ENCODE data around the gene VIPAS39. TPM values are rescaled to one million over a fixed set of nuclear protein-coding genes. Genes with fewer than 3 reads are reported as not detected.

The VIPAS39 gene
- total and polyA plus RNA-seq, 2 of the 4 experiments (the other 2 are of a cell fraction): 19.0 to 43.0 TPM

GRCh38 chr14:77478029-77478428 is 20.6 kb upstream of the VIPAS39 start:
- ChIA-PET POLR2A (ENCODE audit: unreplicated experiment) (no interaction called here), CTCF (no interaction called here)
- DNase-seq (no peak), ATAC-seq (ENCODE audit: low read depth) (no peak)
- Histone ChIP-seq H3K4me2 (ENCODE audit: low read depth, low read length) (no peak overlapping the region), H3K4me1 (ENCODE audit: control insufficient read depth, insufficient read depth, low read length) (no peaks in the 10 kb centered on the region), H2BK20ac (ENCODE audit: low read depth, low read length) (no peak overlapping the region), H3K9ac (ENCODE audit: low read depth, low read length) (no peak overlapping the region), H2AFZ (replicated peaks; ENCODE audit: low read length, poor library complexity) (no peak overlapping the region), H2BK15ac (ENCODE audit: low read depth, low read length) (no peak overlapping the region), H3K9me1 (ENCODE audit: insufficient read depth, low read length) (no peaks in the 10 kb centered on the region), H2BK120ac (ENCODE audit: low read depth, low read length) (no peak overlapping the region), H3K4me3 (ENCODE audit: insufficient read depth, low read depth, low read length) (no peak overlapping the region), H3K36me3 (ENCODE audit: control insufficient read depth, insufficient read depth, low read length) (no peaks in the 10 kb centered on the region), H4K5ac (ENCODE audit: low read depth, low read length) (no peak overlapping the region), H3K9me3 (ENCODE audit: control insufficient read depth, insufficient read depth, low read length) (no peaks in the 10 kb centered on the region), H4K91ac (ENCODE audit: insufficient read depth, low read depth, low read length) (no peak overlapping the region), H4K20me1 (ENCODE audit: insufficient read depth, low read length) (no peaks in the 10 kb centered on the region; the same call in 1 of the 2 replicates), H3K4ac (ENCODE audit: low read depth, low read length) (no peak overlapping the region), H3K27ac (ENCODE audit: insufficient read depth, low read length) (no peak overlapping the region), H3K79me1 (ENCODE audit: low read depth in 1 of 2, low read length in 2 of 2) (no peaks in the 10 kb centered on the region), H3K14ac (replicated peaks; ENCODE audit: low read depth, low read length) (no peak overlapping the region), H2AK9ac (replicated peaks; ENCODE audit: low read depth, low read length, poor library complexity) (no peak overlapping the region), H3K23ac (ENCODE audit: low read depth, low read length) (no peak overlapping the region), H2AK5ac (ENCODE audit: low read depth, low read length) (no peak overlapping the region), H3K56ac (ENCODE audit: extremely low read depth, insufficient read depth, low read length) (no peak overlapping the region), H2BK5ac (ENCODE audit: low read depth, low read length, poor library complexity, severe bottlenecking) (no peak overlapping the region), H3K27me3 (ENCODE audit: control insufficient read depth, insufficient read depth, low read length) (peaks cover 16% of the 10 kb centered on the region), H4K8ac (ENCODE audit: low read depth in 2 of 2, low read length in 2 of 2) (no peak overlapping the region), H3K18ac (ENCODE audit: low read depth, low read length) (no peak overlapping the region)
- in situ Hi-C loops (cut with MboI; ENCODE audit: low sequenced_read_pairs) (no loop called here), intact Hi-C loops (cut with micrococcal nuclease) (no loop called here), dilution Hi-C loops (cut with HindIII; ENCODE audit: low sequenced_read_pairs, unreplicated experiment) (no loop called here)
- no TSS peak for BruUV-seq (replicated peaks)
- TF ChIP-seq NFE2L2 (IDR thresholded peaks at IDR 0.05; ENCODE audit: low read depth, low read length): no peak
- TF ChIP-seq SMC3 (IDR thresholded peaks at IDR 0.05; ENCODE audit: low read depth, low read length): no peak
- no peak for TF ChIP-seq MAFK (IDR thresholded peaks at IDR 0.05; ENCODE audit: low read depth, low read length)
- no peak for TF ChIP-seq RAD21 (IDR thresholded peaks at IDR 0.05; ENCODE audit: low read length)
- TF ChIP-seq CHD1 (IDR thresholded peaks at IDR 0.05; ENCODE audit: low read depth, low read length): no peak
- TF ChIP-seq POLR2A (IDR thresholded peaks at IDR 0.05; ENCODE audit: low read depth, low read length): no peak
- no peak for TF ChIP-seq FOS (IDR thresholded peaks at IDR 0.05; ENCODE audit: low read depth, low read length)
- TF ChIP-seq MXI1 (IDR thresholded peaks at IDR 0.05; ENCODE audit: borderline replicate concordance, low read depth, low read length): no peak
- no peak for TF ChIP-seq CTCF (conservative IDR thresholded peaks at IDR 0.05; ENCODE audit: low read depth, low read length)
- no CpG with 5 or more reads among the region's 5 CpGs for WGBS, 2 experiments (ENCODE audit: extremely low coverage in 2 of 2, insufficient read length in 1 of 2)
